Measurements from ENCODE around the gene YTHDC2.

The YTHDC2 gene

GRCh38 chr5:113617191-113617796 is 103.8 kb downstream of the YTHDC2 start:
- no peak for TF ChIP-seq CTCF (IDR thresholded peaks at IDR 0.05; ENCODE audit: unreplicated experiment in 3 of 3)
- Mint-ChIP-seq H3K36me3 (ENCODE audit: low read depth) (no peaks in the 10 kb centered on the region), H3K27me3 (ENCODE audit: low read depth) (no peaks in the 10 kb centered on the region), H3K9me3 (peaks cover 5% of the 10 kb centered on the region), H3K27ac (no peak overlapping the region), H3K4me1 (no peaks in the 10 kb centered on the region), H3K4me3 (no peak overlapping the region)

- H3K27ac Mint-ChIP-seq, result no peak overlapping the region
- H3K9me3 Mint-ChIP-seq, result peaks cover 2% of the 10 kb centered on the region
- no peak for TF ChIP-seq CTCF (IDR thresholded peaks at IDR 0.05; ENCODE audit: unreplicated experiment in 3 of 3)
- H3K4me1 Mint-ChIP-seq, result no peaks in the 10 kb centered on the region
- no peak overlapping the region for H3K4me3 Mint-ChIP-seq
- H3K27me3 Mint-ChIP-seq (ENCODE audit: low read depth), result no peaks in the 10 kb centered on the region
- no peaks in the 10 kb centered on the region for H3K36me3 Mint-ChIP-seq (ENCODE audit: low read depth)
Measured at GRCh38 chr5:113632996-113633395, 119.5 kb downstream of the YTHDC2 start.

GRCh38 chr5:113634957-113635356 is 121.5 kb downstream of the YTHDC2 start:
- Mint-ChIP-seq H3K9me3 (peaks cover 2% of the 10 kb centered on the region), H3K4me3 (no peak overlapping the region), H3K27ac (no peak overlapping the region), H3K27me3 (ENCODE audit: low read depth) (no peaks in the 10 kb centered on the region), H3K4me1 (no peaks in the 10 kb centered on the region), H3K36me3 (ENCODE audit: low read depth) (no peaks in the 10 kb centered on the region)
- TF ChIP-seq CTCF (IDR thresholded peaks at IDR 0.05; ENCODE audit: unreplicated experiment in 3 of 3), result no peak

GRCh38 chr5:113641715-113642114 is 128.2 kb downstream of the YTHDC2 start:
- no peak for TF ChIP-seq CTCF (IDR thresholded peaks at IDR 0.05; ENCODE audit: unreplicated experiment in 3 of 3)
- no peak overlapping the region for H3K27ac Mint-ChIP-seq
- H3K9me3 Mint-ChIP-seq, result peaks cover 2% of the 10 kb centered on the region
- H3K36me3 Mint-ChIP-seq (ENCODE audit: low read depth), result no peaks in the 10 kb centered on the region
- H3K4me3 Mint-ChIP-seq, result no peak overlapping the region
- no peaks in the 10 kb centered on the region for H3K27me3 Mint-ChIP-seq (ENCODE audit: low read depth)
- H3K4me1 Mint-ChIP-seq, result no peaks in the 10 kb centered on the region

Data from nephron (organoid).